PC-3 (cell line): ENCODE measurements around the gene TNFRSF19. TPM values are rescaled to one million over a fixed set of nuclear protein-coding genes. Genes with fewer than 3 reads are reported as not detected.
A peak's percentile ranks its signal among the peaks of the same experiment; 100 is the strongest.

Experiments
- ATAC-seq: fragments of 200-7000 bp; cut with Tn5 transposase; 2 replicates; pipeline ENCODE4 v1.9.1; 2020; ENCODE audit warnings: mild to moderate bottlenecking, moderate library complexity
- BruUV-seq: library from RNA; stranded (reverse); fragments of 400-500 nt; replicated peaks from 2 replicates; lab custom pipeline; 2021; lab: Mats Ljungman, UMichigan
- CTCF ChIA-PET: fragments of 300-600 bp; sonication (Branson Sonifier 250); formaldehyde crosslinking; loops from one replicate; lab custom pipeline; 2022; ENCODE audit warnings: antibody characterized with exemption; lab: Charles Lee
- POLR2A ChIA-PET: fragments of 300-600 bp; sonication (Branson Sonifier 250); formaldehyde crosslinking; loops from one replicate; lab custom pipeline; 2022; ENCODE audit warnings: antibody characterized with exemption; ENCODE audit not compliant: unreplicated experiment; lab: Charles Lee
- DNase-seq: peaks from one replicate; pipeline ENCODE4 v3.0.0-alpha.2; 2015
- H2AFZ ChIP-seq: fragments of 300-600 bp; sonication (generic); 2 replicates; pipeline ENCODE4 v1.6.0; 2016; ENCODE audit warnings: antibody characterized with exemption, low read length
- H3F3A ChIP-seq: fragments of 300-600 bp; sonication (generic); one replicate; pipeline ENCODE4 v1.6.0; 2017; ENCODE audit warnings: antibody characterized with exemption, low read length, control low read depth, mild to moderate bottlenecking; ENCODE audit not compliant: unreplicated experiment
- H3K27ac ChIP-seq: fragments of 300-600 bp; sonication (generic); 2 replicates; pipeline ENCODE4 v1.5.1; 2016; ENCODE audit warnings: mild to moderate bottlenecking, low read length
- H3K27me3 ChIP-seq: fragments of 300-600 bp; sonication (generic); 2 replicates; pipeline ENCODE4 v1.6.1; 2016; ENCODE audit warnings: low read length, mixed read lengths
- H3K36me3 ChIP-seq: fragments of 300-600 bp; sonication (generic); 2 replicates; pipeline ENCODE4 v1.6.1; 2016; ENCODE audit warnings: low read depth, mixed run types, low read length, mixed read lengths
- H3K4me1 ChIP-seq: fragments of 300-600 bp; sonication (generic); 2 replicates; pipeline ENCODE4 v1.5.1; 2016; ENCODE audit warnings: low read length; ENCODE audit not compliant: insufficient read depth
- H3K4me2 ChIP-seq: fragments of 300-600 bp; sonication (generic); 2 replicates; pipeline ENCODE4 v1.6.0; 2016; ENCODE audit warnings: low read length
- H3K4me3 ChIP-seq: fragments of 300-600 bp; sonication (generic); 2 replicates; pipeline ENCODE4 v1.5.1; 2016; ENCODE audit warnings: mild to moderate bottlenecking, low read length, mixed read lengths
- H3K79me2 ChIP-seq: fragments of 300-600 bp; sonication (generic); 2 replicates; pipeline ENCODE4 v1.6.1; 2017; ENCODE audit warnings: low read length, mixed read lengths
- H3K9ac ChIP-seq: fragments of 300-600 bp; sonication (generic); 2 replicates; pipeline ENCODE4 v1.6.0; 2016; ENCODE audit warnings: mild to moderate bottlenecking, low read length
- H3K9me2 ChIP-seq: fragments of 300-600 bp; sonication (generic); replicated peaks from 2 replicates; pipeline ENCODE4 v1.6.1; 2016; ENCODE audit warnings: mixed run types, low read length, mixed read lengths
- H3K9me3 ChIP-seq: fragments of 300-600 bp; sonication (generic); 2 replicates; pipeline ENCODE4 v1.6.1; 2016; ENCODE audit warnings: low read length, mixed read lengths
- H4K20me1 ChIP-seq: fragments of 300-600 bp; sonication (generic); 2 replicates; pipeline ENCODE4 v1.6.1; 2016; ENCODE audit warnings: low read length, mixed read lengths
- CTCF ChIP-seq: fragments of 300-600 bp; sonication (generic); conservative IDR thresholded peaks from 2 replicates; pipeline ENCODE4 v1.5.1; 2017; ENCODE audit warnings: antibody characterized with exemption, low read depth, mild to moderate bottlenecking, low read length
- EZH2 ChIP-seq: fragments of 300-600 bp; sonication (generic); IDR thresholded peaks from one replicate; pipeline ENCODE4 v1.6.1; 2017; ENCODE audit warnings: antibody characterized with exemption, mild to moderate bottlenecking, low read length; ENCODE audit not compliant: unreplicated experiment
- EZH2phosphoT487 ChIP-seq: fragments of 300-600 bp; sonication (generic); IDR thresholded peaks from 2 replicates; pipeline ENCODE4 v1.6.1; 2018; ENCODE audit warnings: mild to moderate bottlenecking, antibody characterized with exemption, low read length, borderline replicate concordance
- intact Hi-C: fragments of 100-400 bp; cut with micrococcal nuclease; formaldehyde crosslinking; loops from 2 replicates; pipeline ENCODE4 v1.9.0; 2023
- total RNA-seq: library from RNA; depleted of rRNA; stranded (reverse); fragments of >200 nt; gene quantifications from 2 replicates; pipeline ENCODE4 v1.2.3, GENCODE V29; 2014

The TNFRSF19 gene
- total RNA-seq, 1 experiment from 2014 or later = 6.1 TPM

- Histone ChIP-seq H3K4me1 (peaks cover 26% of the 10 kb centered on the region), H3K9me3 (no peaks in the 10 kb centered on the region), H3K79me2 (no peaks in the 10 kb centered on the region), H2AFZ (peak overlapping the region; percentile 12), H3K36me3 (no peaks in the 10 kb centered on the region), H4K20me1 (no peaks in the 10 kb centered on the region), H3K27me3 (no peaks in the 10 kb centered on the region), H3F3A (no peaks in the 10 kb centered on the region), H3K9me2 (no peaks in the 10 kb centered on the region), H3K4me2 (peak overlapping the region; percentile 77), H3K4me3 (peak overlapping the region; percentile 33; the same call in 1 of the 2 replicates), H3K9ac (no peak overlapping the region), H3K27ac (no peak overlapping the region; the same call in 1 of the 2 replicates)
- BruUV-seq = no TSS peak
- ChIA-PET CTCF (no interaction called here), POLR2A (no interaction called here)
- DNase-seq (no peak), ATAC-seq (peak; percentile 44)
- no peak for TF ChIP-seq EZH2
- TF ChIP-seq EZH2phosphoT487 = no peak
- no peak for TF ChIP-seq CTCF
- intact Hi-C loops = loop anchor here (10.0 kb wide), 1 partner anchor 66 kb away; no protein-coding TSS in a partner anchor
Measured at GRCh38 chr13:23608701-23609413, 38.6 kb downstream of the TNFRSF19 start.

DNA sequence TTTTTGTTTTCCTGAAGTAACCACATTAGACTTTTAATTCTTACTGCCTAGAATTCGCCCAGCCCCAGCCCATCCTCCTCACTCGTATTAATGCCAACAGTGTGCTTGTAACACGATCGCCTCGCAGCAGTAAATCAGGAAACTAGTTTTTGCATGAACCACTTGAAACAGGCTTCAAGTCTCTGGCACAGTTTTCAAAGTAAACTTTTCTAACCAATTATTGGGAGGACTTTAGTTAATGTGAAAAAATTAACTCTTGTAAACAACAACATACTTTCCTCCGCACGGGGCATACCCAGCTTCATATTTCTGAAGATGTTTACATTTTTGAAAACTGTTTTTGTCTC lies 39.2 kb downstream of the TNFRSF19 start:
- intact Hi-C loops = loop anchor here (10.0 kb wide), 1 partner anchor 65 kb away; no protein-coding TSS in a partner anchor
- Histone ChIP-seq H3K79me2 (no peaks in the 10 kb centered on the region), H3K9ac (no peak overlapping the region), H3K36me3 (no peaks in the 10 kb centered on the region), H3K9me3 (no peaks in the 10 kb centered on the region), H3K4me3 (peak overlapping the region; percentile 33; the same call in 1 of the 2 replicates), H3K27me3 (no peaks in the 10 kb centered on the region), H3K27ac (no peak overlapping the region; the same call in 1 of the 2 replicates), H3K9me2 (no peaks in the 10 kb centered on the region), H3K4me1 (peaks cover 26% of the 10 kb centered on the region), H3F3A (no peaks in the 10 kb centered on the region), H3K4me2 (peak overlapping the region; percentile 77), H4K20me1 (no peaks in the 10 kb centered on the region), H2AFZ (peak overlapping the region; percentile 12)
- POLR2A ChIA-PET = no interaction called here
- CTCF ChIA-PET = no interaction called here
- ATAC-seq (peak; percentile 87), DNase-seq (peak; percentile 55)
- no TSS peak for BruUV-seq
- TF ChIP-seq EZH2phosphoT487 (no peak), CTCF (no peak), EZH2 (no peak)
